GDM1 (cell line): ENCODE results near the gene ACTN4.
"Not testable (repeated sequence)": the region's sequence is repeated elsewhere in the genome, so short reads cannot be mapped to it uniquely, and the experiment has no call there.

Source experiments
- DNase-seq: peaks from one replicate; lab custom pipeline; 2025; lab: John Stamatoyannopoulos, UW

The ACTN4 gene

DNA sequence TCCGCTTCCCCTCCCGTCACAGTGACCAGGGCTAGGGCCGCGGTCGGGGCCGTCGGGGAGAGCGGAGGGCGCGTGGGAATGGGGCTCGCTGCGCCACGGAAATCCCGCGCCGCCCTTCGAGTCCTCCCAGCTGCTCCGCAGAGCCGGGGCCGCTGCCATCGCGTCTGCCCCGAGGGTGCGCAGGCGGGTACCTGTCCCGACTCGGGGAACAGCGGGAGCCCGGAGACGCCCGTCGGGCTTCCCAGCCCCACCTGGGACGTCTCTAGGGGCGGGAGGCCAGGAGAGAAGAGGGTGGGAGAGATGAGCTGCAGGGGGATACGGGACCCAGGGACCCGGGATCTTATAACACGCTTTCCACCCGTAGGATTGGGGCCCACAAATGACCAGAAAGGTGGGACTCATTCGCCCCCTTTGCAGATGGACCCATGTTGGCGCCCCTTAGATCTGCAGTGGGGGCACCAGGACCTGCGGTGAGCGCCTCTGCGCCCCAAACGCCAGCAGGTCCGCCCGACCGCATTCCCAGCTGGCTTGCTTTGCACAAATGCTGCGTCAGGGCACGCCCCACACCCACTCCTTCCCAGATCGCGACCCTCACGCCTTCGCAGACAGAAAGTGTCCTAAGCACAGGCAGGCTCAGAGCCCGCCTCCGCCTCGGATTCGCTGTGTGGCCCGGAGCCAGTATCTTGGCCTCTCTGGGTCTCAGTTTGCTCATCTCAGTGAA, 122.9 kb downstream of the ACTN4 start:
- DNase-seq, result not testable (repeated sequence)

DNA sequence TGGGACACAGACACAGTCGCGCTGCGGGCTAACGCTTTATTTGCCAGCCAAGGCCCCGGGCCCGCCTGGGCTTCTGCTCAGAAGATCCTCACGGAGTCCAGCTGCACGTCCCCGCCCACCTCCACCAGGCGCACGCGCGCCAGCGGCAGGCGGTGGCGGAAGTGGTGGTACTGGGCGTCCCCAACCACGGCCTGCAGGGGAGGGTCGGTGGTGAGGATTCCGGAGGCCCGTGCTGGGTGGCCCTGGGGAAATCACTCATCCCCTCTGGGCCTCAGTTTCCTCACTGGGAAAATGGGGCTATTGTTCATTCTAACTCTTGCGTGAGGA, 123.5 kb downstream of the ACTN4 start:
- DNase-seq, result not testable (repeated sequence)

DNA sequence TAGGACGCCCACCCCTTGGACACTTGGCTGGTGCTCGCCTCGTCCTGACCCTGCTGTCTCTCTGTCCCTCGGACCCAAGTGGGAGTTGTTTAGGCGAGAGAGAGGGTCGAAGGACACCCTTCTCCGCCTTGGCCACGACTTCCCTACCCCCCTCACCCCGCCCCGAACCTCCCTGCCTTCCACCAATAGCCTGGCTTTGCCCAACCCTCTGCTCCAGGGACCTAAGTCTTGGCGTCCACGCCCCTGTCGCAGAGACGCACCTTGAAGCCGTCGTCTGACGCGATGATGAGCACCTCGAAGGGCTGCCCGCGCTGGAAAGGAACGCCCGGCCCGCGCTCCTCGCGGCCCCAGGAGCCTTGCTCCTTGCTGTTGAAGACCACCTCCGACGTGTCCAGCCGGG, 124.1 kb downstream of the ACTN4 start:
- DNase-seq, result not testable (repeated sequence)

DNA sequence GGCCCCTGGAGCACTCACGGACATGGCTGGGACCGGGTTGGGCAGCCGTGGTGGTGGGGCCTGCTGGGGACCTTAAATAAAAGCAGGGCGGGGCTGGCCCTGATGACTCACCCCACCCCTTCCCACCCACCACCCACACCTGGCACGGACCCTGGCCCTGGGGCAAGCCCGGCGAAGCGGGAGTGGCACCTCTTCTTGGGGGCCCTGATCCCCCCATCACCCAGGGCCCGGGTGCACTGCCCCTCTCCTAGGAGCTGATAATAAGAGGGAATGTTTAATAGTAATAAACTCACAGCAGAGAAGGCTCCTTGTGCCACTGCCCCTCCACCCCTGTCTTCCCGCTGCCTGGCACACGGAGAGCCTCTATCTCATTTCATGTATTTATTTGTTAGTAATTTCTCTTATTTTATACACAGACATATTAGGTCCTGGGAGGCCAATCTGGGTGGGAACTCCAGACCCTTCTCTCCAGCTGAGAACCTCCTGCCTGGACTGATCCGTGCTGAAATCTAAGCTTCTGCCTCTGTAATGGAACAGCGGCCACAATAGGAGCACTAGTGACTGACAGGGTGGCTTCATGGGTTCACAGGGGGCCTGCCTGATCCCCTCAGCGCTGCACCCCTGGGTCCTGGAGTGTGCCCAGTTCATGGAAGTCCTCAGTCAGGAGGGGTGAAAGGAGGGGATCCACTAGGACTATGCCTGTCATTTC, 126.2 kb downstream of the ACTN4 start, which contains the start of gene LGALS7:
LGALS7 (minus strand) TSS at position 49 of the 709 bp plus-strand sequence; CDS start at position 24, 25 bp downstream.
- no peak for DNase-seq

DNA sequence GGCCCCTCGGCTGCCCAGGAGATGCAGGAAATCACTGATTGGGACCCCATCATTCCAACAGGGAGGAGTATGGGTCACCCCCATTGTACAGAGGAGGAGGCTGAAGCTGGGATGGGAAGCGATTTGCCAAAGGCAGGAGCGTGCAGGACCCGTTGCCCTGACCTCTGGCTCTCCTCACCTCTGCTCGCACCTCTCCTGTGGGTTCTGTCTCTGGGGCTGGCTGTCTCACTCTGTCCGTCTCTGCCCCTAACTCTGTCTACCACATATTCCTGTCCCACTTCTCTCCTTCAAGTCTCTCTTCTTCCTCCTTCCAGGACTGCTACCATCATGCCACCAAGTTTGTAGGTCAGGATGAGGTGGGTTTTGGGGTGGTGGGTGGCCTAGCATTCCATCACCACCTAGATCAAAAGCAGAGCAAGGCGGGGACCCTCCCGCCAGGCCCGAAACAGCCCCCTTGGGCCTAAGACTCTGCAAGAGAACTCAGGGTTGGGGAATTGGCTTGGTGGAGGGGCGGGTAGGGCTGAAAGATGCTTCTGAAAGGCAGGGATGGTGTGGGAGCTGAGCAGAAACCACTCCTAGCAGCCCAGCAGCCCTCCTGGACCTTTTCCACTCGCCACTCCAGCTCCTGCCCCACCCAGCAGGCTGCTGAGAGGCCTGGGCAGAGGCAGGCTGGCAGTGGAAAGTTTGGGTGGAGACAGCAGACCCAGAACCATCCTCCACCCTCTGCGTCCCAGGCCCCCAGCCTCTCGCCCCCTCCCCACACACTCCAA, 126.9 kb downstream of the ACTN4 start:
- no peak for DNase-seq

DNA sequence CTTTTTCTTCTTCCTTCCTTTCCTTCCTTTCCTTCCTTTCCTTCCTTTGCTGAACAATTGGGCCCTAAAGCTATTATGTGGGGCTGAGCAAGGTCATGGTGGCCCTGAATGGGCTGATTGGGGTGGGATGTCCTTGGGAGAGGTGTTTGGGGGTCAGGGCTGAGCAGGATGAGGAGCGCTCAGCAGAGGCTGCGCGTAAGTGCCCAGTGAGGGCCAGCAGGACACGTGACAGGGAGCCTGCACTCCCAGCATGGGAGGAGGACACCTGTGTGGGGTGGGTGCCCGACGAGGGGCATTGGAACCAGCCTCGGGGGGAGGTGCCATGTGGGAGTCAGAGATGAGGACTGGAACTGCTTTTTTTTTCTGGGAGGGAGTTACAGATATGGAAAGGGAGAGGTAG, 131.3 kb downstream of the ACTN4 start:
- DNase-seq, result no peak

DNA sequence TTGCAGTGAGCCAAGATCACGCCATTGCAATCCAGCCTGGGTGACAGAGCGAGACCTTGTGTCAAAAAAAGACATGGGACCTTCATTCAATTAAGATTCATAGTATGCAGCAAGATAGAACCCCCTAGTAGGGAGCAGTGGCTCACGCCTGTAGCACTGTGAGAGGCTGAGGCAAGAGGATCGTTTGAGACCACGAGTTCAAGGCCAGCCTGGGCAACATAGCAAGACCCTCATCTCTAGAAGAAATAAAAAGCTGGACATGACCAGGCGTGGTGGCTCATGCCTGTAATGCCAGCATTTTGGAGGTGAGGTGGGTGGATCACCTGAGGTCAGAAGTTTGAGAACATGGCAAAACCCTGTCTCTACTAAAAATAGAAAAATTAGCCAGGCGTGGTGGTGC, 133.0 kb downstream of the ACTN4 start:
- DNase-seq, result no peak

DNA sequence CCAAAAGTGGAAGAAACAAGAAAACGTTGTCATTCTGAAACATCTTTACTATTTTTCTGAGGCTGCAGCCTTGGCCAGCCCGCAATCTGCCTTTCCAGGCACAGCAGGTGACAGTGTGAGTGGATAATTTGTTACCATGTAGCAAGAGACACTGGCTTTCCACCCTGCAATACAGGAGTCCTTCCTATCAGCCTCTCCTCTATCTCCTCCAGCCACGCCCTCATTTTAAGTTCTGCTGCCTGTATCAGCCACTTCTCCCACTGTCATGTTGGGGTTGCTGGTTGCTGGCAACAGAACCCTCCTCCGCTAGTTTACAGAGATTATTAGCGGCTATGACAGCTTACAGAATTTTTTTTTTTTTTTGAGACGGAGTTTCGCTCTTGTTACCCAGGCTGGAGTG, 133.6 kb downstream of the ACTN4 start:
- DNase-seq, result no peak
